ENCODE results near the gene CD81.

The CD81 gene

GRCh38 chr11:2377511-2378443, 667 bp downstream of the CD81 start:
- peak; percentile 33 to 51 for DNase-seq

GRCh38 chr11:2378527-2379210, 1.6 kb downstream of the CD81 start:
- DNase-seq: no peak

DNA sequence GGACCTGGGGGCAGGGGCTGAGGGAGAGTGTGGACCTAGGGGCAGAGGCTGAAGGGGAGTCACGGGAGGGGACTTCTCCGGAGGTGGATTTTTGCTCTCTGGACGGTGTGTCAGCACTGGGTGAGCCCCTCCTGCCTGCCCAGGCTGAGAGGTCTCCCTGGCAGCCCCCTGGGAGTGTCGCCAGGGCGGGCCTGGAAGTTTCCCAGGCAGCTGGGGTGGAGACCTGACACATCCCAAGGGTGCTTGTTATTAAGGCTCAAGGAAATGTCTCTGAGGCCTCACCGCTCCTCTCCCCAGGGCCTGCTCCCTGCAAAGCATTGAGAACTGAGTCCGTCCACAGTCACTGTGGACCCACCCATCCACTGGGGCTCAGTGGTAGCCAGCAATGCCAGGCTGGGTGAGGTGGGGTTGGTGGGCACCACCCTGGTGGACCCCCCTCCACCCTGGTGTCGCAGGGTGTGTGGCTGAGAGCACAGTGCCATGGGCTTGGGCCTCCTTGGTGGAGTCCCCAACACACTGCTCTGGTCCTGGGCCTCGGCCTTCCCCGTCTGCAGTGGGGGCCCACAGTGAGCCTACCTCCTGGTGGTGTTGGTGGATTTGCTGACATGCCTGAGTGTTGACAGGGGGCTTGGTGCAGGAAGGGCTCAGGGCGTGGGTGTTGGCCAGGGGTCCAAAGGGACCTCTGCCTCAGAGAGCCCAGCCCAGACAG, 2.5 kb downstream of the CD81 start:
- DNase-seq: no peak

- no peak for DNase-seq
Observed at GRCh38 chr11:2380396-2380795, 3.3 kb downstream of the CD81 start.

DNA sequence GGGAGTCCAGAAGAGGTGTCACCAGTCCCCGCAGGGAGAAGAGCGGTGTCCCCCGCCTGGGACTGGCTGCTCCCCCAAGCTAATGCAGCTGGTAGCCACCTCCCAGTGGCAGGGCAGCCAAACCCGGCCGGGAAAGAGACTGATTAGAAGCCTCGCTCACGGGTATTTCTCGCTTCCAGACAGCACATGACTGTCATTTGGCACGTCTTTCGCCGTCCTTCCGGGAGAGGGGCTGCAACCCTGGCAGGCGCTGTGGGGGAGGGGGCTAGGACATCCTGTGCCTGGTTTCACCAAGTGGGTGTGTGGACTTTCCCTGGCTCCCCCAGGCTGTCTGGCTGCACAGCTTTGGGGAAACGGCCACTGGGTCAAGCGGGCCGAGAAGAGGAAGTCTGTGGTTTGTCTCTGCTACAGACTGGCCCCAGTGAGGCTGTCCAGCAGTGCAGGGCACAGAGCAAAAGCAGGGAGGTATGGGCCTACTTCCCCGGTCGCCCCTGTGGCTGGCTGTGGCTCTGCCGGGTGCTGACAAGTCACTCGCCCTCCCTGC, 3.8 kb downstream of the CD81 start:
- no peak for DNase-seq

DNA sequence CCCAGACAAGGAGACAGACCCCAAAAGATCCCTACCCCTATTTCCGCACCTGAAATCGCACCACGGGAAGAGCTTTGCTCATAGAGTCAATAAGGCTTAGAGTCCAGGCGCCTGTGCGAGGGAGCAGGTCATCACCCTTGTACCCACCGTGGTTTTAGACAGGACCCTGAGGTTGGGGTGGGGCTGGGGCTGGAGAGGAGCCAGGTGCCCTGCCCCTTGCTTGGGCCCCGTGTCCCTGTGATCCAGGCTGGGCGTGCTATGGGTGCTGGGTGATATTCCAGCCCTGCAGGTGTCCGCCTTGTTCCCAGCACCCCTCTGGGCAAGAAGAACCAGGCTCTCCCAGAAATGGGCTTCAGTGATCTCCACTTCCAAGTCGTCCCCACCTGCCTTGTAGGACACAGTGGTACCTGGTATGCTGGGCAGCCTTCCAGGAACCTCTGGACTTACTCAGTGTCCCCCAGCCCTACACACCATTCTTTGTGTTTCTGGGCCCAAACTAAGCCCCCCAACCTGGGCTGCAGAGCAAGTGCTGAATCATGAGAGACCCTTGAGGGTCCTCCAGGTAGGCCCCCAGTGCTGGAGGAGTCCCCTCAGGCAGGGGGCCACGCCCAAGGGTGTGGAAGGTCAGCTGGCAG, 4.5 kb downstream of the CD81 start:
- no peak for DNase-seq

GRCh38 chr11:2382129-2382517, 5.0 kb downstream of the CD81 start:
- no peak for DNase-seq

DNA sequence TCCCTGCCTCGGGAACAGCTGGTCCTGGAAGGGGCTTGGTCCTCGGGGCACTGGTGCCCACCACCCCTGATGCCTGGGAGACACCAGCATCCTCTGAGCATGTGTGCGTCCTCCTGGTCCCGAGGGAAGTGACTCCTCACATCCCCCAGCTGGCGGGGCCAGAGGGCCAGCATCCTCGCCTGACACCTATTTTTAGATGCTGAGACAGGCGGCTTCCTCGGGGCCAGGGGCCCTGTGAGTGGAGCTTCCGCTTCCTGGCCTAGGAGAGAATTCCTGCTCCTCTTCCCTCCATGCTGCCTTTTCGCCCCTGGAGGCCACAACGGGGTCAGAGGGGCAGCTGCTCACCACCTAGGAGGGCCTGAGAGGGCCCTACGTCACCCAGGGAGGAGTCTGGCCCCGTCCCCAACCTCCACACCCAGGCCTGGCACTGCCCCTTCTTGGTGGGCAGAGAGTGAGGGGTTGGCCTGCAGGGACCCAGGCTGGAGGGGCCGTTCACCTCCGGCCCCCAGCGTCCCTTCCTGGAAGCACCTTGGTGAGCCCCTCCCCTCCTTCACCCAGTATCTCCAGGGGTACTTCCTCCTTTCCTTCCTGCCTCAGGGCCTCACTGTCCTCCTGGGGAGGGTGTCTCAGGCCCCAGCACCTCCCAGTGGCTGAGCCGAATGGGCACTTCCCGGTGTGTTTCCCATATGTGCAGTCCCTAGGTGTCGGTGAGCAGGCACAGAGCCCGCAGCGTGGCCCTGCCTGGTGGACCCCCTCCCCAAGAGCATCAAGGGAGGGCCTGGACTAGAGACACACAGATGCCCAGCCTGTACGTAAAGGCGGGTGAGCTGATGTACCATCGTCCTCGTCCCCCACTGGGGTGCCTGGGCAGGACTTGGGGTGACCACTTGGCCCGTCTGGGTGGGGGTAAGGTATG, 6.1 kb downstream of the CD81 start:
- DNase-seq: no peak

- no peak for DNase-seq
Observed at GRCh38 chr11:2383852-2384804, 7.0 kb downstream of the CD81 start.

- no peak for DNase-seq
Observed at GRCh38 chr11:2385156-2386151, 8.3 kb downstream of the CD81 start.

GRCh38 chr11:2386591-2386990, 9.5 kb downstream of the CD81 start:
- no peak for DNase-seq

GRCh38 chr11:2387266-2387987, 10.3 kb downstream of the CD81 start:
- no peak for DNase-seq

DNA sequence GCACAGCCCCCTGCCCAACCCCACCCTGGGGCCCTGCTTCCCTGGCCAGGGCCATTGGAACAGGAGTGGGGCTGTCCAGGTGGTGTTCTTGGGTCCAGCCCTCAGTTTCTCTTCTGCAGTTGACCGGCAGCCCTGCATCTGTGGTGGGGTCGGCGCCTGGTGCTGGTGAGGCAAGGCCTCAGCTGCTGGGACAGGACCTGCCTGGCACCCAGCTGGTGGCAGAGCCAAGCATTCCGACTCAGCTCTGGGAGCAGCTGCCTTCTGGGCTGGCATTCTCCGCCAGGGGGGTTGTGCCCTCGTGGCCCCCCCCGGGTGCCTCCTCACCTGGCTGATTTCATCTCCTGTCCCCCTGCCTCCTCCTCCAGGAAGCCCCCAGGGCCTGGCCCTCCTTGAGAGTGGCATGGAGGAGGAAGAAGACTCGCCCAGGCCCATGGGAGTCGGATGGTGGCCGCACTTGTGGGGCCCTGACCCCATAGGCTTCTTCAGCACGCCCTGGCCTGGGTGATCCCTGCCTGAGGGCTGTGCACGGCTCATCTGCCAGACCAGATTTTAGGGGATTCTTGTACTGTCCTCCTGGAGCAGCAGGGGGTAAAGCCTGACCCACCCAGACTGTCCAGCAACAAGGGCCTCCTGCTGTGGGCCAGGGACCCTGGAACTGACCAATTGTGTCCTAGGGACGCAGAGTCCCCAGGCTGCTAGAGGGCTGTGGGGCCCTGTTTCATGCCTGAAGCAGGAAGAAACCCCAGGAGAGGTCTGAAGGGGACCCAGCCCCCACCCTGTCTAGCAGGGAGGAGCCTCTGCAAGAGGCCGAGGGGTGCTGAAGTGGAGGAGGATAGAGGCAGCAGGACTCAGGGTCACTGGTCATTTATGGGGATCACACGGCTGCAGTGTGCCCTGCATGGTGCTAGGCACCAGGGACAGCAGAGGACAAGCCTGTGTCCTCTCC, 11.6 kb downstream of the CD81 start:
- no peak for DNase-seq

DNA sequence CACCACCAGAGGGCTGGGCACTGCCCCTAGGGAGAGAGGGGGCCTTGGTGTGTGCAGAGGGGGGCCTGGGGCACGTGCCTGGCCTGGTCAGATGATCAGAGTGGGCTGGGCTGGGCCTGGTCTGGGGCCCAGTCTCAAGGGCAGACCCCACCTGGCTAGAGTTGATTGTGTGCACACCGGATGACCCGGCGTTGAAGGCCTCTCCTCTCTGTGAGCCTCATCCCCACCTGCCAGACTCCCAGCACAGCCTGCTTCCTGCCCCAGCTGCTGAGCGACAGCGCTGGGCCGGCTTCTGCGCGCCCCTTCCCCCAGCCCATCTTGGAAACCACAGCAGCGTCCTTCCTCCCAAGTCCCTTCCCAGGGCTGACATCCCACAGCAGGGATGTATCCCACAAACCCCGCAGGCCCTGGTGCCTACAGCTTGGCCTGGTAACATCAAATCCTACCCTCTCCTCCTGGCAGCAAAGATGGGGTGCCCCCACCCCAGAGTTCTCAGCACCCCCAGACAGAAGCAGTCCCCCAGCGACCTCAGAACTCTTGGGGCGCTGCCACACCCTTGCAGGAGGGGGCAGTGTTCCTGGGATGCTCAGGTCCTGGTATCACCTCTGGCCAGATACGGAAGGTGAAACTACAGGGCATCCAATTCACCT, 12.4 kb downstream of the CD81 start:
- no peak for DNase-seq

GRCh38 chr11:2390091-2390724, 13.1 kb downstream of the CD81 start:
- no peak for DNase-seq

DNA sequence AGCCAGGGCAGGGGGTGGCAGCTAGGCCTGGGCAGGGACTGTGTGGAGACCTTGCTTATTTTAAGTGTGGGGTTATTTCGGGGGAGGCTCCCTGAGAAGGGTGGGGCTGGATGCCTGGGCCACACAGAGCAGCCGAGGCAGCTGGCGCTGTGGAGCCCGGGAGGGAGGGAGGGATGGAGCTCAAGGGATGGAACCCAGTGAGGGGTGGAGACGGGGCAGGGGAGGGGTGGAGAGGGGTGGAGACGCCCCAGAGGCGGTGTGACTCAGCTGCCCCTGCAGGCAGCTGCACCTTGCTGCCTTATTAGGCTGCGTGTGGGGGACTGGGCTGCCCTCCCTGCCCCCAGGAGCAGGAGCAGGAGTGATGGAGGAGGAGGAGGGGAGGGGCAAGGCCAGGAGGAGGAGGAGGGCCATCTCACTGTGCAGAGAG, 13.6 kb downstream of the CD81 start:
- DNase-seq: no peak
